Suprapubic skin (tissue), 3 donors: Measurements from ENCODE around the gene NOVA1.
A peak's percentile ranks its signal among the peaks of the same experiment; 100 is the strongest.

Experiments used
- CTCF ChIP-seq, 2 donors: fragments of 200-600 bp in 1 of 2; fragments of 450-650 bp in 1 of 2; sonication (generic) in 1 of 2; IDR thresholded peaks; one replicate each; pipeline ENCODE4 v1.5.1; 2016 to 2019; ENCODE audit warnings: antibody characterized with exemption in 2 of 2, mild to moderate bottlenecking in 1 of 2, moderate library complexity in 1 of 2
- POLR2A ChIP-seq, 2 donors: fragments of 450-650 bp; IDR thresholded peaks; one replicate each; pipeline ENCODE4 v1.6.1; 2017; ENCODE audit warnings: antibody characterized with exemption in 2 of 2, mild to moderate bottlenecking in 2 of 2, moderate library complexity in 2 of 2

DNA sequence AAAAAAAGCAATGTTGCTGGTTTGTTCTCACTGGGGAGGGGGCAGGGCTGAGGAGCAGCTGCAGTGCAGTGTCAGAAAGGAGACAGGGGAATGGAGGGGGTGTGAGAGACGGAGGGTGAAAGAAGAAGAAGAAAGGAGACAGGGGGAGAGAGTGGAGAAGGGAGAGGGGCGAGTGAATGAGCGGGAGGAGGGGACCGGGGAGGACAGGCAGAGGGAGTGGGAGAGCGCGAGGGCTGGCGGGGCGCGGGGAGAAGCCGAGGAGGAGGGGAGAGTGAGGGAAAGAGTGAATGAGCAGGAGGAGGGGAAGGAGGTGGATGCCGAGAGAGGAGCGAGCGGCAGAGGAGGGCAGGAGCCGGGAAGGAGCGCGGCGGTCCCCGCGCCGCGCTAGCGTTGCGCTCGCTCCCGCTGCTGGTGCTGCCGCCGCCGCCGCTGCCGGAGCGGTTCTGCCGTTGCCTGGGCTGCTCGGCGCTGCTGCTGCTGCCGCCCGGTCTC lies at the start of gene NOVA1:
- TF ChIP-seq CTCF (IDR thresholded peaks at IDR 0.05) (no peak), POLR2A (IDR thresholded peaks at IDR 0.05) (peak in 1 of 2 donors; percentile 29)
